GM23338 (cell line): ENCODE measurements around the gene CPXM2. TPM values are rescaled to one million over a fixed set of nuclear protein-coding genes. Genes with fewer than 3 reads are reported as not detected.

ENCODE experiments used
- ATAC-seq: fragments of 200-7000 bp; cut with Tn5 transposase; 3 replicates; pipeline ENCODE4 v1.9.1; 2020
- DNase-seq: peaks from one replicate; pipeline ENCODE4 v3.0.0-alpha.2; 2015; ENCODE audit warnings: low spot score
- H2AFZ ChIP-seq: fragments of 200-600 bp; sonication (generic); 2 replicates; pipeline ENCODE4 v1.8.0; 2016; ENCODE audit warnings: antibody characterized with exemption, mild to moderate bottlenecking, moderate library complexity
- H3F3A ChIP-seq: fragments of 200-600 bp; sonication (generic); replicated peaks from 2 replicates; pipeline ENCODE4 v1.8.0; 2017; ENCODE audit warnings: antibody characterized with exemption, mixed run types, low read depth
- H3K27ac ChIP-seq: fragments of 200-600 bp; sonication (generic); 2 replicates; pipeline ENCODE4 v1.6.1; 2016; ENCODE audit warnings: low read depth
- H3K27me3 ChIP-seq: fragments of 200-600 bp; sonication (generic); 2 replicates; pipeline ENCODE4 v1.8.0; 2016; ENCODE audit warnings: mild to moderate bottlenecking, mixed run types, moderate library complexity; ENCODE audit not compliant: insufficient read depth
- H3K36me3 ChIP-seq: fragments of 200-600 bp; sonication (generic); 2 replicates; pipeline ENCODE4 v1.8.0; 2016; ENCODE audit warnings: mild to moderate bottlenecking; ENCODE audit not compliant: insufficient read depth
- H3K4me1 ChIP-seq: fragments of 200-600 bp; sonication (generic); 2 replicates; pipeline ENCODE4 v1.8.0; 2016; ENCODE audit warnings: mild to moderate bottlenecking, moderate library complexity; ENCODE audit not compliant: insufficient read depth
- H3K4me2 ChIP-seq: fragments of 200-600 bp; sonication (generic); 2 replicates; pipeline ENCODE4 v1.7.1; 2017; ENCODE audit warnings: mixed run types
- H3K4me3 ChIP-seq: fragments of 200-600 bp; sonication (generic); 2 replicates; pipeline ENCODE4 v1.6.1; 2016; ENCODE audit warnings: mixed run types
- H3K79me2 ChIP-seq: fragments of 200-600 bp; sonication (generic); replicated peaks from 2 replicates; pipeline ENCODE4 v1.8.0; 2017; ENCODE audit warnings: mild to moderate bottlenecking; ENCODE audit not compliant: insufficient read depth
- H3K9me2 ChIP-seq: fragments of 200-600 bp; sonication (generic); 2 replicates; pipeline ENCODE4 v1.8.0; 2017; ENCODE audit not compliant: insufficient read depth
- H4K20me1 ChIP-seq: fragments of 200-600 bp; sonication (generic); replicated peaks from 2 replicates; pipeline ENCODE4 v1.8.0; 2017; ENCODE audit warnings: mild to moderate bottlenecking; ENCODE audit not compliant: insufficient read depth
- H3K27ac Mint-ChIP-seq: 2 replicates; pipeline ENCODE4 v1.8.0; 2020; ENCODE audit warnings: inconsistent platforms, mild to moderate bottlenecking, moderate library complexity, mixed read lengths
- H3K27me3 Mint-ChIP-seq: 3 replicates; pipeline ENCODE4 v1.8.0; 2022; ENCODE audit warnings: low read depth, mild to moderate bottlenecking, moderate library complexity, mixed read lengths, inconsistent platforms; ENCODE audit not compliant: insufficient read depth, poor library complexity
- H3K36me3 Mint-ChIP-seq: 3 replicates; pipeline ENCODE4 v1.8.0; 2021; ENCODE audit warnings: low read depth, mild to moderate bottlenecking, inconsistent platforms, moderate library complexity, mixed read lengths
- H3K4me1 Mint-ChIP-seq: 3 replicates; pipeline ENCODE4 v1.8.0; 2020; ENCODE audit warnings: mild to moderate bottlenecking, inconsistent platforms, mixed read lengths
- H3K4me3 Mint-ChIP-seq: 3 replicates; pipeline ENCODE4 v1.8.0; 2021; ENCODE audit warnings: moderate library complexity, mild to moderate bottlenecking, inconsistent platforms, mixed read lengths
- H3K9me3 Mint-ChIP-seq: 3 replicates; pipeline ENCODE4 v1.8.0; 2020; ENCODE audit warnings: moderate library complexity, mild to moderate bottlenecking, inconsistent platforms, mixed read lengths
- CREB1 ChIP-seq: fragments of 250-450 bp; sonication (Bioruptor Pico); IDR thresholded peaks from 2 replicates; pipeline ENCODE4 v1.5.0; 2020; ENCODE audit warnings: low read depth, mild to moderate bottlenecking, moderate library complexity
- CTCF ChIP-seq, 2 experiments: fragments of 200-600 bp in 1 of 2; sonication (generic) in 1 of 2; conservative IDR thresholded peaks; 2 replicates each; pipeline versions ENCODE4 v1.5.1 to v1.6.1; 2016 to 2017; ENCODE audit warnings: antibody characterized with exemption in 2 of 2, low read depth in 2 of 2, mild to moderate bottlenecking in 2 of 2, moderate library complexity in 1 of 2
- ETS1 ChIP-seq: IDR thresholded peaks from 2 replicates; pipeline ENCODE4 v1.6.1; 2016; ENCODE audit warnings: antibody characterized with exemption
- EZH2 ChIP-seq: fragments of 200-600 bp; sonication (generic); IDR thresholded peaks from one replicate; pipeline ENCODE4 v1.8.0; 2017; ENCODE audit warnings: antibody characterized with exemption, mild to moderate bottlenecking, low read depth; ENCODE audit not compliant: unreplicated experiment
- EZH2phosphoT487 ChIP-seq: fragments of 200-600 bp; sonication (generic); IDR thresholded peaks from one replicate; pipeline ENCODE4 v1.8.1; 2018; ENCODE audit warnings: antibody characterized with exemption; ENCODE audit not compliant: unreplicated experiment
- JUNB ChIP-seq: IDR thresholded peaks from one replicate; pipeline ENCODE4 v1.6.1; 2016; ENCODE audit warnings: antibody characterized with exemption; ENCODE audit not compliant: unreplicated experiment
- NANOG ChIP-seq: IDR thresholded peaks from 2 replicates; pipeline ENCODE4 v1.6.1; 2016; ENCODE audit warnings: antibody characterized with exemption, borderline replicate concordance
- POLR2AphosphoS5 ChIP-seq: IDR thresholded peaks from 2 replicates; pipeline ENCODE4 v1.6.1; 2016; ENCODE audit warnings: antibody characterized with exemption, low read depth
- STAT1 ChIP-seq: IDR thresholded peaks from one replicate; pipeline ENCODE4 v1.6.1; 2016; ENCODE audit warnings: antibody characterized with exemption; ENCODE audit not compliant: unreplicated experiment
- ZNF114 ChIP-seq: fragments of 250-450 bp; sonication (Bioruptor Pico); IDR thresholded peaks from 2 replicates; pipeline ENCODE4 v1.5.0; 2020; ENCODE audit warnings: mild to moderate bottlenecking, moderate library complexity
- ZNF331 ChIP-seq: fragments of 250-450 bp; sonication (Bioruptor Pico); IDR thresholded peaks from 2 replicates; pipeline ENCODE4 v1.5.0; 2020; ENCODE audit warnings: low read depth, mild to moderate bottlenecking, moderate library complexity
- polyA plus RNA-seq: library from polyadenylated mRNA; unstranded; fragments of >200 nt; fragmentation: Nextera tagmentation; extraction: Ambion mirVana; gene quantifications from 2 replicates; pipeline ENCODE4 v1.2.1, GENCODE V29; 2016
- total RNA-seq: library from RNA; depleted of rRNA; stranded (reverse); fragments of >200 nt; shearing (Covaris generic); gene quantifications from 2 replicates; pipeline ENCODE4 v1.2.3, GENCODE V29; 2014
- TF ChIP-seq, protein P1 (sequence below): IDR thresholded peaks from one replicate; pipeline ENCODE4 v1.6.1; 2018; ENCODE audit warnings: antibody characterized with exemption; ENCODE audit not compliant: unreplicated experiment
- TF ChIP-seq, protein P2 (sequence below): fragments of 250-450 bp; sonication (Bioruptor Pico); IDR thresholded peaks from 2 replicates; pipeline ENCODE4 v1.5.0; 2020; ENCODE audit warnings: mild to moderate bottlenecking, moderate library complexity

Gene CPXM2
- total and polyA plus RNA-seq, 2 experiments from 2014 or later: 1.6 to 8.1 TPM

- TF ChIP-seq EZH2: no peak
- no peak for TF ChIP-seq NANOG
- no peak for TF ChIP-seq EZH2phosphoT487
- TF ChIP-seq JUNB: no peak
- TF ChIP-seq CREB1 (CRISPR knock-in tag): no peak
These were observed 122.0 kb downstream of the CPXM2 start (continued) for GRCh38 chr10:123769647-123770046.

GRCh38 chr10:123766761-123767160 lies 124.8 kb downstream of the CPXM2 start:
- Histone ChIP-seq H3K9me2 (no peaks in the 10 kb centered on the region), H3F3A (no peaks in the 10 kb centered on the region), H4K20me1 (no peaks in the 10 kb centered on the region; the same call in 1 of the 2 replicates), H3K4me1 (no peaks in the 10 kb centered on the region), H3K36me3 (no peaks in the 10 kb centered on the region), H3K4me2 (no peak overlapping the region), H3K27me3 (no peaks in the 10 kb centered on the region), H3K79me2 (no peaks in the 10 kb centered on the region), H2AFZ (no peak overlapping the region), H3K27ac (no peak overlapping the region), H3K4me3 (no peak overlapping the region)
- Mint-ChIP-seq H3K27ac (no peak overlapping the region), H3K9me3 (no peaks in the 10 kb centered on the region), H3K4me3 (no peak overlapping the region), H3K36me3 (no peaks in the 10 kb centered on the region), H3K4me1 (peaks cover 4% of the 10 kb centered on the region; the same call in 1 of the 3 replicates), H3K27me3 (peaks cover 5% of the 10 kb centered on the region)
- ATAC-seq (no peak), DNase-seq (no peak)
- TF ChIP-seq CTCF (conservative IDR thresholded peaks at IDR 0.05; ENCODE audit: low read depth in 2 of 2): no peak
- TF ChIP-seq ETS1: no peak
- TF ChIP-seq STAT1: no peak
- TF ChIP-seq EZH2: no peak
- TF ChIP-seq CREB1 (CRISPR knock-in tag): no peak
- TF ChIP-seq JUNB: no peak
- TF ChIP-seq ZNF331 (CRISPR knock-in tag): no peak
- TF ChIP-seq ZNF114 (CRISPR knock-in tag): no peak
- TF ChIP-seq POLR2AphosphoS5: no peak
- TF ChIP-seq, protein P1, sequence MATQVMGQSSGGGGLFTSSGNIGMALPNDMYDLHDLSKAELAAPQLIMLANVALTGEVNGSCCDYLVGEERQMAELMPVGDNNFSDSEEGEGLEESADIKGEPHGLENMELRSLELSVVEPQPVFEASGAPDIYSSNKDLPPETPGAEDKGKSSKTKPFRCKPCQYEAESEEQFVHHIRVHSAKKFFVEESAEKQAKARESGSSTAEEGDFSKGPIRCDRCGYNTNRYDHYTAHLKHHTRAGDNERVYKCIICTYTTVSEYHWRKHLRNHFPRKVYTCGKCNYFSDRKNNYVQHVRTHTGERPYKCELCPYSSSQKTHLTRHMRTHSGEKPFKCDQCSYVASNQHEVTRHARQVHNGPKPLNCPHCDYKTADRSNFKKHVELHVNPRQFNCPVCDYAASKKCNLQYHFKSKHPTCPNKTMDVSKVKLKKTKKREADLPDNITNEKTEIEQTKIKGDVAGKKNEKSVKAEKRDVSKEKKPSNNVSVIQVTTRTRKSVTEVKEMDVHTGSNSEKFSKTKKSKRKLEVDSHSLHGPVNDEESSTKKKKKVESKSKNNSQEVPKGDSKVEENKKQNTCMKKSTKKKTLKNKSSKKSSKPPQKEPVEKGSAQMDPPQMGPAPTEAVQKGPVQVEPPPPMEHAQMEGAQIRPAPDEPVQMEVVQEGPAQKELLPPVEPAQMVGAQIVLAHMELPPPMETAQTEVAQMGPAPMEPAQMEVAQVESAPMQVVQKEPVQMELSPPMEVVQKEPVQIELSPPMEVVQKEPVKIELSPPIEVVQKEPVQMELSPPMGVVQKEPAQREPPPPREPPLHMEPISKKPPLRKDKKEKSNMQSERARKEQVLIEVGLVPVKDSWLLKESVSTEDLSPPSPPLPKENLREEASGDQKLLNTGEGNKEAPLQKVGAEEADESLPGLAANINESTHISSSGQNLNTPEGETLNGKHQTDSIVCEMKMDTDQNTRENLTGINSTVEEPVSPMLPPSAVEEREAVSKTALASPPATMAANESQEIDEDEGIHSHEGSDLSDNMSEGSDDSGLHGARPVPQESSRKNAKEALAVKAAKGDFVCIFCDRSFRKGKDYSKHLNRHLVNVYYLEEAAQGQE: no peak
- no peak for TF ChIP-seq EZH2phosphoT487
- no peak for TF ChIP-seq NANOG
- TF ChIP-seq, protein P2, sequence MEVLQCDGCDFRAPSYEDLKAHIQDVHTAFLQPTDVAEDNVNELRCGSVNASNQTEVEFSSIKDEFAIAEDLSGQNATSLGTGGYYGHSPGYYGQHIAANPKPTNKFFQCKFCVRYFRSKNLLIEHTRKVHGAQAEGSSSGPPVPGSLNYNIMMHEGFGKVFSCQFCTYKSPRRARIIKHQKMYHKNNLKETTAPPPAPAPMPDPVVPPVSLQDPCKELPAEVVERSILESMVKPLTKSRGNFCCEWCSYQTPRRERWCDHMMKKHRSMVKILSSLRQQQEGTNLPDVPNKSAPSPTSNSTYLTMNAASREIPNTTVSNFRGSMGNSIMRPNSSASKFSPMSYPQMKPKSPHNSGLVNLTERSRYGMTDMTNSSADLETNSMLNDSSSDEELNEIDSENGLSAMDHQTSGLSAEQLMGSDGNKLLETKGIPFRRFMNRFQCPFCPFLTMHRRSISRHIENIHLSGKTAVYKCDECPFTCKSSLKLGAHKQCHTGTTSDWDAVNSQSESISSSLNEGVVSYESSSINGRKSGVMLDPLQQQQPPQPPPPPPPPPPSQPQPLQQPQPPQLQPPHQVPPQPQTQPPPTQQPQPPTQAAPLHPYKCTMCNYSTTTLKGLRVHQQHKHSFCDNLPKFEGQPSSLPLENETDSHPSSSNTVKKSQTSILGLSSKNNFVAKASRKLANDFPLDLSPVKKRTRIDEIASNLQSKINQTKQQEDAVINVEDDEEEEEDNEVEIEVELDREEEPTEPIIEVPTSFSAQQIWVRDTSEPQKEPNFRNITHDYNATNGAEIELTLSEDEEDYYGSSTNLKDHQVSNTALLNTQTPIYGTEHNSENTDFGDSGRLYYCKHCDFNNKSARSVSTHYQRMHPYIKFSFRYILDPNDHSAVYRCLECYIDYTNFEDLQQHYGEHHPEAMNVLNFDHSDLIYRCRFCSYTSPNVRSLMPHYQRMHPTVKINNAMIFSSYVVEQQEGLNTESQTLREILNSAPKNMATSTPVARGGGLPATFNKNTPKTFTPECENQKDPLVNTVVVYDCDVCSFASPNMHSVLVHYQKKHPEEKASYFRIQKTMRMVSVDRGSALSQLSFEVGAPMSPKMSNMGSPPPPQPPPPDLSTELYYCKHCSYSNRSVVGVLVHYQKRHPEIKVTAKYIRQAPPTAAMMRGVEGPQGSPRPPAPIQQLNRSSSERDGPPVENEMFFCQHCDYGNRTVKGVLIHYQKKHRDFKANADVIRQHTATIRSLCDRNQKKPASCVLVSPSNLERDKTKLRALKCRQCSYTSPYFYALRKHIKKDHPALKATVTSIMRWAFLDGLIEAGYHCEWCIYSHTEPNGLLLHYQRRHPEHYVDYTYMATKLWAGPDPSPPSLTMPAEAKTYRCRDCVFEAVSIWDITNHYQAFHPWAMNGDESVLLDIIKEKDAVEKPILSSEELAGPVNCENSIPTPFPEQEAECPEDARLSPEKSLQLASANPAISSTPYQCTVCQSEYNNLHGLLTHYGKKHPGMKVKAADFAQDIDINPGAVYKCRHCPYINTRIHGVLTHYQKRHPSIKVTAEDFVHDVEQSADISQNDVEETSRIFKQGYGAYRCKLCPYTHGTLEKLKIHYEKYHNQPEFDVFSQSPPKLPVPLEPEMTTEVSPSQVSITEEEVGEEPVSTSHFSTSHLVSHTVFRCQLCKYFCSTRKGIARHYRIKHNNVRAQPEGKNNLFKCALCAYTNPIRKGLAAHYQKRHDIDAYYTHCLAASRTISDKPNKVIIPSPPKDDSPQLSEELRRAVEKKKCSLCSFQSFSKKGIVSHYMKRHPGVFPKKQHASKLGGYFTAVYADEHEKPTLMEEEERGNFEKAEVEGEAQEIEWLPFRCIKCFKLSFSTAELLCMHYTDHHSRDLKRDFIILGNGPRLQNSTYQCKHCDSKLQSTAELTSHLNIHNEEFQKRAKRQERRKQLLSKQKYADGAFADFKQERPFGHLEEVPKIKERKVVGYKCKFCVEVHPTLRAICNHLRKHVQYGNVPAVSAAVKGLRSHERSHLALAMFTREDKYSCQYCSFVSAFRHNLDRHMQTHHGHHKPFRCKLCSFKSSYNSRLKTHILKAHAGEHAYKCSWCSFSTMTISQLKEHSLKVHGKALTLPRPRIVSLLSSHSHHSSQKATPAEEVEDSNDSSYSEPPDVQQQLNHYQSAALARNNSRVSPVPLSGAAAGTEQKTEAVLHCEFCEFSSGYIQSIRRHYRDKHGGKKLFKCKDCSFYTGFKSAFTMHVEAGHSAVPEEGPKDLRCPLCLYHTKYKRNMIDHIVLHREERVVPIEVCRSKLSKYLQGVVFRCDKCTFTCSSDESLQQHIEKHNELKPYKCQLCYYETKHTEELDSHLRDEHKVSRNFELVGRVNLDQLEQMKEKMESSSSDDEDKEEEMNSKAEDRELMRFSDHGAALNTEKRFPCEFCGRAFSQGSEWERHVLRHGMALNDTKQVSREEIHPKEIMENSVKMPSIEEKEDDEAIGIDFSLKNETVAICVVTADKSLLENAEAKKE (CRISPR knock-in tag): no peak
